GM23248 (cell line): ENCODE results near the gene IFIT1.

Source experiments
- EZH2 ChIP-seq: fragments of 200-600 bp; sonication (generic); IDR thresholded peaks from 2 replicates; pipeline ENCODE4 v1.6.1; 2018; ENCODE audit warnings: antibody characterized with exemption, mild to moderate bottlenecking; ENCODE audit not compliant: insufficient read depth, poor library complexity, severe bottlenecking
- EZH2phosphoT487 ChIP-seq: fragments of 200-600 bp; sonication (generic); IDR thresholded peaks from 2 replicates; pipeline ENCODE4 v1.6.1; 2018; ENCODE audit warnings: antibody characterized with exemption, moderate library complexity, mild to moderate bottlenecking, low read depth; ENCODE audit not compliant: insufficient read depth

- TF ChIP-seq EZH2 (no peak), EZH2phosphoT487 (no peak)
Measured at GRCh38 chr10:89426230-89426868, 33.9 kb downstream of the IFIT1 start.
